Measurements from ENCODE around the gene ITPKB.

GRCh38 chr1:226671277-226671676, 67.8 kb downstream of the ITPKB start:
- TF ChIP-seq RAD21 (IDR thresholded peaks at IDR 0.05; ENCODE audit: low read depth) = no peak
- no peak for TF ChIP-seq YY1 (IDR thresholded peaks at IDR 0.05; ENCODE audit: low read depth)
- TF ChIP-seq FOXM1 (IDR thresholded peaks at IDR 0.05; ENCODE audit: borderline replicate concordance, low read depth) = no peak
- TF ChIP-seq CREB1 (IDR thresholded peaks at IDR 0.05; ENCODE audit: low read depth) = no peak
- TF ChIP-seq, protein P1, sequence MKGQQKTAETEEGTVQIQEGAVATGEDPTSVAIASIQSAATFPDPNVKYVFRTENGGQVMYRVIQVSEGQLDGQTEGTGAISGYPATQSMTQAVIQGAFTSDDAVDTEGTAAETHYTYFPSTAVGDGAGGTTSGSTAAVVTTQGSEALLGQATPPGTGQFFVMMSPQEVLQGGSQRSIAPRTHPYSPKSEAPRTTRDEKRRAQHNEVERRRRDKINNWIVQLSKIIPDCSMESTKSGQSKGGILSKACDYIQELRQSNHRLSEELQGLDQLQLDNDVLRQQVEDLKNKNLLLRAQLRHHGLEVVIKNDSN (IDR thresholded peaks at IDR 0.05) = no peak
- no peak for TF ChIP-seq CEBPB (IDR thresholded peaks at IDR 0.05)
- TF ChIP-seq, protein P2, sequence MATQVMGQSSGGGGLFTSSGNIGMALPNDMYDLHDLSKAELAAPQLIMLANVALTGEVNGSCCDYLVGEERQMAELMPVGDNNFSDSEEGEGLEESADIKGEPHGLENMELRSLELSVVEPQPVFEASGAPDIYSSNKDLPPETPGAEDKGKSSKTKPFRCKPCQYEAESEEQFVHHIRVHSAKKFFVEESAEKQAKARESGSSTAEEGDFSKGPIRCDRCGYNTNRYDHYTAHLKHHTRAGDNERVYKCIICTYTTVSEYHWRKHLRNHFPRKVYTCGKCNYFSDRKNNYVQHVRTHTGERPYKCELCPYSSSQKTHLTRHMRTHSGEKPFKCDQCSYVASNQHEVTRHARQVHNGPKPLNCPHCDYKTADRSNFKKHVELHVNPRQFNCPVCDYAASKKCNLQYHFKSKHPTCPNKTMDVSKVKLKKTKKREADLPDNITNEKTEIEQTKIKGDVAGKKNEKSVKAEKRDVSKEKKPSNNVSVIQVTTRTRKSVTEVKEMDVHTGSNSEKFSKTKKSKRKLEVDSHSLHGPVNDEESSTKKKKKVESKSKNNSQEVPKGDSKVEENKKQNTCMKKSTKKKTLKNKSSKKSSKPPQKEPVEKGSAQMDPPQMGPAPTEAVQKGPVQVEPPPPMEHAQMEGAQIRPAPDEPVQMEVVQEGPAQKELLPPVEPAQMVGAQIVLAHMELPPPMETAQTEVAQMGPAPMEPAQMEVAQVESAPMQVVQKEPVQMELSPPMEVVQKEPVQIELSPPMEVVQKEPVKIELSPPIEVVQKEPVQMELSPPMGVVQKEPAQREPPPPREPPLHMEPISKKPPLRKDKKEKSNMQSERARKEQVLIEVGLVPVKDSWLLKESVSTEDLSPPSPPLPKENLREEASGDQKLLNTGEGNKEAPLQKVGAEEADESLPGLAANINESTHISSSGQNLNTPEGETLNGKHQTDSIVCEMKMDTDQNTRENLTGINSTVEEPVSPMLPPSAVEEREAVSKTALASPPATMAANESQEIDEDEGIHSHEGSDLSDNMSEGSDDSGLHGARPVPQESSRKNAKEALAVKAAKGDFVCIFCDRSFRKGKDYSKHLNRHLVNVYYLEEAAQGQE (IDR thresholded peaks at IDR 0.05; ENCODE audit: low read depth) = no peak
- TF ChIP-seq MAX (IDR thresholded peaks at IDR 0.05) = no peak
- TF ChIP-seq TAF1 (IDR thresholded peaks at IDR 0.05; ENCODE audit: low read depth) = no peak
- no peak for TF ChIP-seq EP300 (IDR thresholded peaks at IDR 0.05; ENCODE audit: borderline replicate concordance)
- no peak for TF ChIP-seq EGR1 (IDR thresholded peaks at IDR 0.05)
